Medulla oblongata (tissue), 1 donor: Measurements from ENCODE around the gene KRTAP9-6.
"Not testable (repeated sequence)": the region's sequence is repeated elsewhere in the genome, so short reads cannot be mapped to it uniquely, and the experiment has no call there.

Experiments used
- DNase-seq: peaks from one replicate; pipeline ENCODE4 v3.0.0-alpha.2; 2015; ENCODE audit errors: extremely low spot score

KRTAP9-6 gene

DNA sequence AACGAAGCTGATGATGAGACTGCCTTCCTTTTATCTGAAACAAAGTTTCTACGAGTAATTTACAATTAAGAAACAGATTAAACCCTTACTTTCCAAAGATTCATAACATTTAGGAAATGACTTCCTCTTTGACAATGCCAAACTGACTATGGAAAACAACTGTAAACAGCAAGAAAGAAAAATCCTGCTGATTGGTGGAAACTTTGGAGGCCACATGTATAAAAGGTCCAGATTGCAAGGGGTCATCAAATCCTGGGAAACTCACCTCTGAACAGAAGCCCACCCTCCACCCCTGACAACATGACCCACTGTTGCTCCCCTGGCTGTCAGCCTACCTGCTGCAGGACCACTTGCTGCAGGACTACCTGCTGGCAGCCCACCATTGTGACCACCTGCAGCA is at the start of gene KRTAP9-6:
KRTAP9-6 (plus strand) TSS at position 301 of the 400 bp plus-strand sequence; CDS start at position 301, 0 bp downstream.
- DNase-seq: no peak

- no peak for DNase-seq
These were observed 49.5 kb upstream of the KRTAP9-6 start for GRCh38 chr17:41215681-41216080.

- no peak for DNase-seq
These were observed 41.4 kb upstream of the KRTAP9-6 start for GRCh38 chr17:41223821-41224220.

- no peak for DNase-seq
These were observed 39.1 kb upstream of the KRTAP9-6 start for GRCh38 chr17:41226051-41226450.

DNA sequence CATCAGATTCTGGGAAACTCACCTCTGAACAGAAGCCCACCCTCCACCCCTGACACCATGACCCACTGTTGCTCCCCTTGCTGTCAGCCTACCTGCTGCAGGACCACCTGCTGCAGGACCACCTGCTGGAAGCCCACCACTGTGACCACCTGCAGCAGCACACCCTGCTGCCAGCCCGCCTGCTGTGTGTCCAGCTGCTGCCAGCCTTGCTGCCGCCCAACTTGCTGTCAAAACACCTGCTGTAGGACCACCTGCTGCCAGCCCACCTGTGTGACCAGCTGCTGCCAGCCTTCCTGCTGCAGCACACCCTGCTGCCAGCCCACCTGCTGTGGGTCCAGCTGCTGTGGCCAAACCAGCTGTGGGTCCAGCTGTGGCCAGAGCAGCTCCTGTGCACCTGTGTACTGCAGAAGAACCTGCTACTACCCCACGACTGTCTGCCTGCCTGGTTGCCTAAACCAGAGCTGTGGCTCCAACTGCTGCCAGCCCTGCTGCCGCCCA is 38.5 kb upstream of the KRTAP9-6 start, which contains the start of gene KRTAP9-2:
KRTAP9-2 (plus strand) TSS at position 51 of the 498 bp plus-strand sequence; CDS start at position 58, 7 bp downstream.
- not testable (repeated sequence) for DNase-seq

DNA sequence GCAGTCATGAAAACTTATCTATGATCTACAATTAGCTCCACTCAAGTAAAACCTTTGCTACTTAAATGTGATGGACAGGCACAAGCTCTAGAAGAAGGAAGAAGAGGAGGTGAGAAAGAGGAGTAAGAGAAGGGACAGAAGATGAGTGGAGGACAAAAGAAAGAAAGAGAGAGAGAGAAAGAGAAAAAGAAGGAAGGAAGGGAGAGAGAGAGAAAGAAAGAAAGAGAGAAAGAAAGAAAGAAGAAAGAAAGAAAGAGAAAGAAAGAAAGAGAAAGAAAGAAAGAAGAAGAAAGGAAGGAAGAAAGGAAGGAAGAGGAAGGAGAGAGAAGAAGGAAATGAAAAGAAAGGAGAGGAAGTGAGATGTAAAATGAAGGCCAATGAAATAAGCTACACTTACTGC is 35.1 kb upstream of the KRTAP9-6 start:
- DNase-seq: no peak

GRCh38 chr17:41231731-41232130 is 33.4 kb upstream of the KRTAP9-6 start:
- DNase-seq: no peak

DNA sequence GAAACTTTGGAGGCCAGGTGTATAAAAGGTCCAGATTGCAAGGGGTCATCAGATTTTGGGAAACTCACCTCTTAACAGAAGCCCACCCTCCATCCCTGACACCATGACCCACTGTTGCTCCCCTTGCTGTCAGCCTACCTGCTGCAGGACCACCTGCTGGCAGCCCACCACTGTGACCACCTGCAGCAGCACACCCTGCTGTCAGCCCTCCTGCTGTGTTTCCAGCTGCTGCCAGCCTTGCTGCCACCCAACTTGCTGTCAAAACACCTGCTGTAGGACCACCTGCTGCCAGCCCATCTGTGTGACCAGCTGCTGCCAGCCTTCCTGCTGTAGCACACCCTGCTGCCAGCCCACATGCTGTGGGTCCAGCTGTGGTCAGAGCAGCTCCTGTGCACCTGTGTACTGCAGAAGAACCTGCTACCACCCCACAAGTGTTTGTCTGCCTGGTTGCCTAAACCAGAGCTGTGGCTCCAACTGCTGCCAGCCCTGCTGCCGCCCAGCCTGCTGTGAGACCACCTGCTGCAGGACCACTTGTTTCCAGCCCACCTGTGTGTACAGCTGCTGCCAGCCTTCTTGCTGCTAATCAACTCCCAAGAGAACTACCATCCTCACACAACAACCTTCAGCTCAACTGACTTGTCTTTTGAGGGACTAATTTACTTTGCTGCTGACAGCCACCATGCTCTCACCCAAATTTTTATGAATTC is 32.6 kb upstream of the KRTAP9-6 start, which contains the start of gene KRTAP9-3:
KRTAP9-3 (plus strand) TSS at position 51 of the 707 bp plus-strand sequence; CDS start at position 104, 53 bp downstream.
- not testable (repeated sequence) for DNase-seq

DNA sequence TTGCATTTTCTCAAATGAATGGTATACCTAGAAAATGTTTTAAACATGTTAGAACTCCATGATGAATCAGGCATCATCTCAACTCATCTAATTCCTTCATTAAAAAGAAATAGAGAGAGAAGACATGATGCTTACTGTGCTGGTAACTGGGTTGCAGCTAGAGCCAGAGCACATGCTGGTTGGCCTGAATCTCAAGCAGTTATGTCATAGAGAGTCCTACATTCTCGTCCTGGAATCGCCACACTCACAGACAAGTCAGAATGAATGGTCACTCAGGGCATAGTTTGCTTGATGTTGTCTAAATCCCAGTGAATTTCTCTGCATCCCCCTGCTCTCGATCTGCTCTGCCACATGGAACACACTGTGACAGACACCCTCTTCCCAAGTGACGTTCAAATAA is 28.1 kb upstream of the KRTAP9-6 start:
- not testable (repeated sequence) for DNase-seq

DNA sequence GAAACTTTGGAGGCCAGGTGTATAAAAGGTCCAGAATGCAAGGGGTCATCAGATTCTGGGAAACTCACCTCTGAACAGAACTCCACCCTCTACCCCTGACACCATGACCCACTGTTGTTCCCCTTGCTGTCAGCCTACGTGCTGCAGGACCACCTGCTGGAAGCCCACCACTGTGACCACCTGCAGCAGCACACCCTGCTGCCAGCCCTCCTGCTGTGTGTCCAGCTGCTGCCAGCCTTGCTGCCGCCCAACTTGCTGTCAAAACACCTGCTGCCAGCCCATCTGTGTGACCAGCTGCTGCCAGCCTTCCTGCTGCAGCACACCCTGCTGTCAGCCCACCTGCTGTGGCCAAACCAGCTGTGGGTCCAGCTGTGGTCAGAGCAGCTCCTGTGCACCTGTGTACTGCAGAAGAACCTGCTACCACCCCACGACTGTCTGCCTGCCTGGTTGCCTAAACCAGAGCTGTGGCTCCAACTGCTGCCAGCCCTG is 27.2 kb upstream of the KRTAP9-6 start, which contains the start of gene KRTAP9-8:
KRTAP9-8 (plus strand) TSS at position 51 of the 489 bp plus-strand sequence; CDS start at position 104, 53 bp downstream.
- DNase-seq: not testable (repeated sequence)

DNA sequence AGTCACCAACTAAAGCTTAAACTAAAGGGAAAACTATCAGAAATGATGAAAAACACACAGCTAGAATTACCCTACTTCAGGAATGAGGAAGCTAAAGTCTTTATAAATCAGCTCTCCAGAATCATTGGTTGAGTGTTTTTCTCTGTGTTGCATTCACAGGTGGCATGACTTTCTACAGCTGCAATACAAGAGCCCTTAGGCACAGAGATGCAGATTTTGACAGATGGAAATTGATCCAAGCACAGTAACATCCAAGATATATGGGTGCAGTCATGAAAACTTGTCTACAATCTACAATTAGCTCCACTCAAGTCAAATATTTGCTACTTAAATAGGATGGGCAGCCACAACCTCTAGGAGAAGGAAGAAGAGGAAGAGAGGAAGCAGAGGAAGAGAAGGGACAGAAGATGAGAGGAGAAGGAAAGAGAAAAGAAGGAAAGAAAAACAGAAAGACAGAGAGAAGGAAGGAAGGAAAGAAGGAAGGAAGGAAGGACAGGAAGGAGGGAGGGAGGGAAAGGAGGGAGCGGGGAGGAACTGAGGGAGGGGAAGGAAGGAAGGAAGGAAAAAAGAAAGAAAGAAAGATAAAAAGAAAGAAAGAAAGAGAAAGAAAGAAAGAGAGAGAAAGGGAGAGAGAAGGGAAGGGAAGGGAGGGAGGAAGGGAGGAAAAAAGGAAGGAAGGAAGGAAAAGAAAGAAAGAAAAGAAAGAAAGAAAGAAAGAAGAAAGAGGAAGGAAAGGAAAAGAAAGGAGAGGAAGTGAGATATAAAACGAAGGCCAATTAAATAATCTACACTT is 18.0 kb upstream of the KRTAP9-6 start:
- not testable (repeated sequence) for DNase-seq

GRCh38 chr17:41249637-41250240 is 15.4 kb upstream of the KRTAP9-6 start, which contains the start of gene KRTAP9-4:
Gene KRTAP9-4, plus strand, starts transcription at chr17:41249687. Its CDS starts 34 bp downstream, at chr17:41249721.
- DNase-seq: not testable (repeated sequence)

- no peak for DNase-seq
These were observed 13.9 kb upstream of the KRTAP9-6 start for GRCh38 chr17:41251261-41251660.

GRCh38 chr17:41254861-41255260 is 10.3 kb upstream of the KRTAP9-6 start:
- no peak for DNase-seq

DNA sequence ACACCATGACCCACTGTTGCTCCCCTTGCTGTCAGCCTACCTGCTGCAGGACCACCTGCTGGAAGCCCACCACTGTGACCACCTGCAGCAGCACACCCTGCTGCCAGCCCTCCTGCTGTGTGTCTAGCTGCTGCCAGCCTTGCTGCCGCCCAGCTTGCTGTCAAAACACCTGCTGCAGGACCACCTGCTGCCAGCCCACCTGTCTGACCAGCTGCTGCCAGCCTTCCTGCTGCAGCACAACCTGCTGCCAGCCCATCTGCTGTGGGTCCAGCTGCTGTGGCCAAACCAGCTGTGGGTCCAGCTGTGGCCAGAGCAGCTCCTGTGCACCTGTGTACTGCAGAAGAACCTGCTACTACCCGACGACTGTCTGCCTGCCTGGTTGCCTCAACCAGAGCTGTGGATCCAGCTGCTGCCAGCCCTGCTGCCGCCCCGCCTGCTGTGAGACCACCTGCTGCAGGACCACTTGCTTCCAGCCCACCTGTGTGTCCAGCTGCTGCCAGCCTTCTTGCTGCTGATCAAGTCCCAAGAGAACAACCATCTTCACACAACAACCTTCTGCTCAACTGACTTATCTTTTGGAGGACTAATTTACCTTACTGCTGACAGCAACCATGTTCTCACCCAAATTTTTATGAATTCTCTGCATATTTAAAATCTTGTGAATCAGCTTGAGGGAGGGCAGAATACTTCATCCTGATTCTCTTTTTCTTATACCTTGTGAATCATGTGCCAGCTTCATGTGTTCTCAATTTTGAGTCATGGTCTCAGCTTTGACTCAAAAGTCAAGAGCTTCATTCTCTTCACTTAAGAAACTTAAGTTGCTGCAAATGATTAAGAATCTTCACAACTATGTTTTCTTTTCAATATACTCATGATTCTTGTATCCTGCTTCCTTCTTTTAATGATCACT is 9.5 kb upstream of the KRTAP9-6 start, which contains the start of gene KRTAP9-9:
KRTAP9-9 (plus strand) TSS at position 4 of the 910 bp plus-strand sequence.
- not testable (repeated sequence) for DNase-seq

- no peak for DNase-seq
These were observed 8.9 kb upstream of the KRTAP9-6 start for GRCh38 chr17:41256291-41256685.

- no peak for DNase-seq
These were observed 6.8 kb upstream of the KRTAP9-6 start for GRCh38 chr17:41258406-41258805.

DNA sequence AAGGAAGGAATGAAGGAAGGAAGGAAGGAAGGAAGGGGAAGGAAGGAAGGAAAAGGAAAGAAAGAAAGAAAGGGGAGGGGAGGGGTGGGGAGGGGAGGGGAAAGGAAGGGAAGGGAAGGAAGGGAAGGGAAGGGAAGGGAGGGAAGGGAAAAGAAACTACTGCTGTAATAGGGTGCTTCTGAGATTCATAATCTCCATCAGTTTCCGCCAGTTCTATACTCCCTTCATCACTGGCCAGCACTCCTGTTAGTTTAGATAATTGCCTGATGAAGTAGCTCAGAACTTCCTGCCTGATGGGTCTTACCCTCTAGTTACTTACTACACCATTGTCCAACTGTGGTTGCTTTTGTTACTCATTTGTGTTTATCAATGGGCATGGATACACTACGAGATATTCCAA is 2.0 kb upstream of the KRTAP9-6 start:
- no peak for DNase-seq

DNA sequence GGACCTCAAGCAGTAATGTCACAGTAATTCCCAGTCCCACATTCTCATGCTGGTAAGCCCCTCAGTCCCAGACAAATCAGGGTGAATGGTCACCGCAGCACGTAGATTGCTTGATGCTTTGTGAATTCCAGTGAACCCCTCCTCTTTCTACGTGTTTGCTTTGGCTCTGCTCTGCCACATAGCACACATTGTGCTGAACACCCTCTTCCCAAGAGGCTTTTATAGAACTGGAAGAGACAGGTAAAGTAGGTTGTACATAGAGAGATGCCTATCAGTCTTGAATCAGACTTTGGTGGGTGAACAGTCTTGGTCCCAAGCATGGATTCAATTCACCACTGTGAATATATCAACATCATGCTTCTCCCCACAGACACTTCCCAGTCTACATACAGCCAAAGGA is 579 bp upstream of the KRTAP9-6 start:
- no peak for DNase-seq

DNA sequence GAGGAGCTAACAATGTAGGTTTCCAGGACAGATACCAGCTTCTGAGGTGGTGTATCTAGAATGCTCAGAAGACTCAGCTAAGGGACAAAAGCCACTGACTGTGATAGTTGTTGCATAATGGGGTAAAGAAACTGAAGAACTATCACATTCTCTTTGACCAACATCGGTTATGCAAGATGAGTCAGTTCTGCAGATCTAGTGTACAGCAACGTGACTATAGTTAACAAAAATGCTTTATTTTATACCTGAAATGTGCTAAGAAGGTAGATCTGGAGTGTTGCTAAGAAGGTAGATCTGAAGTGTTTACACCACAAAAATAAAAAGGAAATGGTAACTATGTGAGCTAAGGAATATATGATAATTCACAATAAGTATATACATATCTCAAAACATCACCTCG is 2.5 kb downstream of the KRTAP9-6 start:
- DNase-seq: no peak
